HCT116 (cell line): ENCODE measurements around the gene MRPL42. TPM values are rescaled to one million over a fixed set of nuclear protein-coding genes. Genes with fewer than 3 reads are reported as not detected.

Source experiments
- ATAC-seq: fragments of 200-7000 bp; cut with Tn5 transposase; 2 replicates; pipeline ENCODE4 v1.9.1; 2020; ENCODE audit warnings: mild to moderate bottlenecking, moderate library complexity
- BruUV-seq: library from RNA; stranded (reverse); fragments of 400-500 nt; replicated peaks from 2 replicates; lab custom pipeline; 2021; lab: Mats Ljungman, UMichigan
- CTCF ChIA-PET: fragments of 300-600 bp; sonication (Branson Sonifier 250); formaldehyde crosslinking; loops from one replicate; lab custom pipeline; 2021; ENCODE audit warnings: antibody characterized with exemption; lab: Charles Lee
- POLR2A ChIA-PET: fragments of 300-600, 350-600 bp; sonication (Branson Sonifier 250); formaldehyde crosslinking; loops from one replicate; lab custom pipeline; 2021; ENCODE audit warnings: antibody characterized with exemption; lab: Charles Lee
- RAD21 ChIA-PET, 2 experiments: fragments of 300-600 bp; sonication (Branson Sonifier 250); formaldehyde crosslinking; loops; one replicate each; lab custom pipeline; 2023; ENCODE audit warnings: low total read pairs in 2 of 2; ENCODE audit not compliant: uncharacterized antibody in 2 of 2, unreplicated experiment in 2 of 2, low non-redundant PET in 1 of 2; lab: Charles Lee
- DNase-seq: peaks from one replicate; pipeline ENCODE4 v3.0.0-alpha.2; 2010; ENCODE audit warnings: low read depth, low spot score
- H2AFZ ChIP-seq: fragments of 200-600 bp; shearing (Covaris generic), sonication (generic); 2 replicates; pipeline ENCODE4 v1.6.1; 2017; ENCODE audit warnings: low read depth, mixed run types, mixed read lengths, antibody characterized with exemption, low read length; ENCODE audit not compliant: poor library complexity, severe bottlenecking
- H3K27ac ChIP-seq: 2 replicates; pipeline ENCODE4 v1.5.1; 2012; ENCODE audit warnings: low read depth, low read length
- H3K27me3 ChIP-seq: fragments of 200-600 bp; sonication (generic); 2 replicates; pipeline ENCODE4 v1.6.1; 2016; ENCODE audit warnings: mixed run types, low read length, mixed read lengths; ENCODE audit not compliant: insufficient read depth
- H3K36me3 ChIP-seq, 2 experiments: fragments of 200-500 bp in 1 of 2; fragments of 200-600 bp in 1 of 2; sonication (Bioruptor generic) in 1 of 2; sonication (generic) in 1 of 2; 2 replicates each; pipeline versions ENCODE4 v1.5.1 to v1.6.1; 2014 to 2016; ENCODE audit warnings: low read length in 2 of 2, inconsistent platforms in 1 of 2, mixed read lengths in 1 of 2, mixed run types in 1 of 2; ENCODE audit not compliant: insufficient read depth in 2 of 2, control insufficient read depth in 1 of 2
- H3K4me1 ChIP-seq, 2 experiments: fragments of 200-600 bp in 1 of 2; sonication (generic) in 1 of 2; 2 replicates each; pipeline versions ENCODE4 v1.5.1 to v1.6.1; 2012 to 2017; ENCODE audit warnings: low read length in 2 of 2, inconsistent platforms in 1 of 2, mild to moderate bottlenecking in 1 of 2, mixed read lengths in 1 of 2, mixed run types in 1 of 2, moderate library complexity in 1 of 2; ENCODE audit not compliant: insufficient read depth in 2 of 2, control insufficient read depth in 1 of 2
- H3K4me2 ChIP-seq: fragments of 200-600 bp; sonication (generic); 2 replicates; pipeline ENCODE4 v1.6.1; 2017; ENCODE audit warnings: mixed run types, low read length, mixed read lengths
- H3K4me3 ChIP-seq, 2 experiments: fragments of 200-600 bp in 1 of 2; sonication (generic) in 1 of 2; replicated peaks in 1 of 2; 2 replicates each; pipeline ENCODE4 v1.5.1; 2011 to 2016; ENCODE audit warnings: low read length in 2 of 2, control low read depth in 1 of 2, low read depth in 1 of 2, mild to moderate bottlenecking in 1 of 2, mixed read lengths in 1 of 2, mixed run types in 1 of 2
- H3K79me2 ChIP-seq: fragments of 200-600 bp; sonication (generic); 2 replicates; pipeline ENCODE4 v1.6.1; 2017; ENCODE audit warnings: mild to moderate bottlenecking, mixed run types, low read length, moderate library complexity, mixed read lengths; ENCODE audit not compliant: insufficient read depth
- H3K9ac ChIP-seq: fragments of 200-600 bp; sonication (generic); 2 replicates; pipeline ENCODE4 v1.6.1; 2016; ENCODE audit warnings: low read length, mixed read lengths
- H3K9me2 ChIP-seq: fragments of 200-600 bp; sonication (generic), shearing (Covaris generic); 2 replicates; pipeline ENCODE4 v1.6.1; 2017; ENCODE audit warnings: mixed run types, mild to moderate bottlenecking, moderate library complexity; ENCODE audit not compliant: insufficient read depth
- H3K9me3 ChIP-seq, 2 experiments: fragments of 200-500 bp in 1 of 2; fragments of 200-600 bp in 1 of 2; sonication (Bioruptor generic) in 1 of 2; sonication (generic) in 1 of 2; 2 replicates each; pipeline ENCODE4 v1.6.1; 2014 to 2017; ENCODE audit warnings: low read length in 2 of 2, mixed read lengths in 2 of 2, inconsistent platforms in 1 of 2, low read depth in 1 of 2, mild to moderate bottlenecking in 1 of 2, mixed run types in 1 of 2, moderate library complexity in 1 of 2; ENCODE audit not compliant: control insufficient read depth in 1 of 2, insufficient read depth in 1 of 2
- H4K20me1 ChIP-seq: fragments of 200-600 bp; sonication (generic), shearing (Covaris generic); 2 replicates; pipeline ENCODE4 v1.6.1; 2017; ENCODE audit warnings: mixed run types, mild to moderate bottlenecking, moderate library complexity; ENCODE audit not compliant: insufficient read depth
- CBX3 ChIP-seq: IDR thresholded peaks from 2 replicates; pipeline ENCODE4 v1.6.1; 2012; ENCODE audit warnings: low read depth
- CEBPB ChIP-seq: IDR thresholded peaks from 2 replicates; pipeline ENCODE4 v1.6.1; 2012; ENCODE audit warnings: low read depth
- ELF1 ChIP-seq: IDR thresholded peaks from 2 replicates; pipeline ENCODE4 v1.6.1; 2012; ENCODE audit warnings: low read depth, borderline replicate concordance
- FOSL1 ChIP-seq: IDR thresholded peaks from 2 replicates; pipeline ENCODE4 v1.6.1; 2012; ENCODE audit warnings: low read depth
- JUND ChIP-seq: IDR thresholded peaks from 2 replicates; pipeline ENCODE4 v1.6.1; 2012
- POLR2A ChIP-seq: IDR thresholded peaks from 2 replicates; pipeline ENCODE4 v1.7.0; 2011; ENCODE audit warnings: borderline replicate concordance; ENCODE audit not compliant: insufficient read depth, insufficient read length; ENCODE audit errors: extremely low read depth
- RAD21 ChIP-seq: IDR thresholded peaks from 2 replicates; pipeline ENCODE4 v1.6.1; 2012; ENCODE audit warnings: low read depth, mild to moderate bottlenecking
- SIN3A ChIP-seq: IDR thresholded peaks from 2 replicates; pipeline ENCODE4 v1.6.1; 2012; ENCODE audit warnings: low read depth
- SRF ChIP-seq: IDR thresholded peaks from 2 replicates; pipeline ENCODE4 v1.6.1; 2012; ENCODE audit warnings: low read depth
- ZFX ChIP-seq: fragments of 450-650 bp; IDR thresholded peaks from 2 replicates; pipeline ENCODE4 v1.6.1; 2017
- ZNF274 ChIP-seq: fragments of 200-500 bp; sonication (Bioruptor generic); IDR thresholded peaks from 2 replicates; pipeline ENCODE4 v1.6.1; 2014; ENCODE audit warnings: mild to moderate bottlenecking, low read depth, low read length, inconsistent platforms
- intact Hi-C: fragments of 100-400 bp; cut with micrococcal nuclease; formaldehyde crosslinking; loops from 2 replicates; pipeline ENCODE4 v1.10.0; 2022
- total RNA-seq: library from RNA; stranded (reverse); gene quantifications from one replicate; pipeline ENCODE4 v1.2.1, GENCODE V29; 2021; ENCODE audit not compliant: unreplicated experiment
- TF ChIP-seq, protein P1 (sequence below): IDR thresholded peaks from 2 replicates; pipeline ENCODE4 v1.6.1; 2012
- TF ChIP-seq, protein P2 (sequence below): IDR thresholded peaks from 2 replicates; pipeline ENCODE4 v1.6.1; 2012
- TF ChIP-seq, protein P3 (sequence below): IDR thresholded peaks from 2 replicates; pipeline ENCODE4 v1.6.1; 2011; ENCODE audit warnings: mild to moderate bottlenecking, low read length, moderate library complexity; ENCODE audit not compliant: insufficient replicate concordance; ENCODE audit errors: extremely low read depth

MRPL42 gene
- total RNA-seq, 1 experiment from 2014 or later = 120 TPM

DNA sequence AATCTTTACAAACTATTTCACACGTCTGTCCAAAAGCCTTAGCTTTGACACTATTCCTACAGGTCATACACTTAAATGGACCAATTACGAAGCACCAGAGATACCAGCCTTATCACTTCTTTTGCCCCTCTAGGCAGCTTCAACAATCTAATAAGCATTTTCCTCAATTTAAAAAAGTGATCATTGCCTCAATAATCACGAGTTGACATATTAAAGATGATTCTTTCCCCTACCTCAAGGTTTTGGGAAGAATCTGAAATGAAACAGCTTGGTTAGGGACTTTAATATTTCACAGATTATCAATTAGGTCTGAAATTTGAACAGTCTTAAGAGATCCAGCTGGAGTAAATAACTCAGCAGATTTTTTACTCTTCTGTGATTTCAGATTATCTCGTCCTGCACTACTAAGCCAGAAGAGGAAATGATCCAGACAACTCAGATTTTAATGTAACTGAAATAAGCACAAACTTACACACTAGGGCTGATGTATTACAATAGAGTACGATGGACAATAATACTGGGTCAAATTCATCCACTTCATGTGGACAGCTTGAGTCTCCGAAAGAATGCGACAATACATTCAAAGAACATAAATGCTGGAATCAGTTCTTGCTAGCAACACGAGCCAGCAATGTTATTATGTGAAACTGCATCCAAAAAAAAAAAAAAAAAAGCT lies 41.4 kb upstream of the MRPL42 start (continued):
- no peak for TF ChIP-seq ZNF274
- no peak for TF ChIP-seq POLR2A
- TF ChIP-seq SRF = no peak
- TF ChIP-seq, all 23 proteins: peak for 0

DNA sequence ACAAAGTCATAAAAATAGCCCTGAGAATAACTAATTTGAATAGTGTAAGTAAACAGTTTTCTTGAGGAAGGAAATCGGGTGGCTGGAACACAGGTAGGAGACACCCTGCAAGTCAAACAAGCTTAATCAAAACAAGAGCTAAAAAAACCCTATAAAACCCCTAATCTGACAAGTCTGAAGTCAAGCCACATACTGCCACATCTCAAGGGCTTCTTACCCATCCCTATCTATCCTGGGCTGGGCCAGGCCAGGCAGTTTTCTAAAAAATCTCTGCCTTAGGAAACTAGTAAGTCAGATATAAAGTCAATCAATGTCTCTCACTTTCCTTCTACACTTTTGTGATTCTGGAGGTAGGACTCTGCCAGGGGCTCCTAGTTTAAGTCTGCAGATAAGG lies 40.9 kb upstream of the MRPL42 start:
- Histone ChIP-seq H3K4me2 (no peak overlapping the region), H3K4me3 (no peak overlapping the region), H3K9me3 (no peaks in the 10 kb centered on the region), H4K20me1 (peaks cover 58% of the 10 kb centered on the region; the same call in 1 of the 2 replicates), H3K4me1 (peaks cover 0 to 2% of the 10 kb centered on the region in 2 experiments; a peak in 1 of 4 replicates), H3K36me3 (no peaks in the 10 kb centered on the region), H3K27me3 (no peaks in the 10 kb centered on the region), H3K27ac (no peak overlapping the region), H2AFZ (no peak overlapping the region), H3K79me2 (peaks cover 100% of the 10 kb centered on the region), H3K9ac (no peak overlapping the region), H3K9me2 (no peaks in the 10 kb centered on the region)
- ATAC-seq = no peak
- DNase-seq = no peak
- intact Hi-C loops = no loop called here
- ChIA-PET CTCF (no interaction called here), RAD21 (no interaction called here), POLR2A (no interaction called here)
- BruUV-seq = no TSS peak
- no peak for TF ChIP-seq JUND
- TF ChIP-seq ZFX = no peak
- TF ChIP-seq, protein P1, sequence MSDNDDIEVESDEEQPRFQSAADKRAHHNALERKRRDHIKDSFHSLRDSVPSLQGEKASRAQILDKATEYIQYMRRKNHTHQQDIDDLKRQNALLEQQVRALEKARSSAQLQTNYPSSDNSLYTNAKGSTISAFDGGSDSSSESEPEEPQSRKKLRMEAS = no peak
- TF ChIP-seq RAD21 = no peak
- TF ChIP-seq SIN3A = no peak
- TF ChIP-seq ZNF274 = no peak
- no peak for TF ChIP-seq ELF1
- TF ChIP-seq FOSL1 = no peak
- TF ChIP-seq CBX3 = no peak
- no peak for TF ChIP-seq CEBPB
- TF ChIP-seq, protein P2, sequence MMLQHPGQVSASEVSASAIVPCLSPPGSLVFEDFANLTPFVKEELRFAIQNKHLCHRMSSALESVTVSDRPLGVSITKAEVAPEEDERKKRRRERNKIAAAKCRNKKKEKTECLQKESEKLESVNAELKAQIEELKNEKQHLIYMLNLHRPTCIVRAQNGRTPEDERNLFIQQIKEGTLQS = no peak
- TF ChIP-seq, protein P3, sequence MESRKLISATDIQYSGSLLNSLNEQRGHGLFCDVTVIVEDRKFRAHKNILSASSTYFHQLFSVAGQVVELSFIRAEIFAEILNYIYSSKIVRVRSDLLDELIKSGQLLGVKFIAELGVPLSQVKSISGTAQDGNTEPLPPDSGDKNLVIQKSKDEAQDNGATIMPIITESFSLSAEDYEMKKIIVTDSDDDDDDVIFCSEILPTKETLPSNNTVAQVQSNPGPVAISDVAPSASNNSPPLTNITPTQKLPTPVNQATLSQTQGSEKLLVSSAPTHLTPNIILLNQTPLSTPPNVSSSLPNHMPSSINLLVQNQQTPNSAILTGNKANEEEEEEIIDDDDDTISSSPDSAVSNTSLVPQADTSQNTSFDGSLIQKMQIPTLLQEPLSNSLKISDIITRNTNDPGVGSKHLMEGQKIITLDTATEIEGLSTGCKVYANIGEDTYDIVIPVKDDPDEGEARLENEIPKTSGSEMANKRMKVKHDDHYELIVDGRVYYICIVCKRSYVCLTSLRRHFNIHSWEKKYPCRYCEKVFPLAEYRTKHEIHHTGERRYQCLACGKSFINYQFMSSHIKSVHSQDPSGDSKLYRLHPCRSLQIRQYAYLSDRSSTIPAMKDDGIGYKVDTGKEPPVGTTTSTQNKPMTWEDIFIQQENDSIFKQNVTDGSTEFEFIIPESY = no peak
